Fibroblast of the aortic adventitia (primary cell): ENCODE results near the gene MBD5. TPM values are rescaled to one million over a fixed set of nuclear protein-coding genes. Genes with fewer than 3 reads are reported as not detected.

Experiments
- DNase-seq: peaks from one replicate; pipeline ENCODE4 v3.0.0-alpha.2; 2010; ENCODE audit warnings: low read depth
- H3K4me3 ChIP-seq: 2 replicates; pipeline ENCODE4 v1.5.1; 2011; ENCODE audit warnings: low read depth, mild to moderate bottlenecking, control low read depth, low read length, moderate library complexity
- total RNA-seq: library from RNA; depleted of rRNA; stranded (reverse); fragments of >200 nt; gene quantifications from 2 replicates; pipeline ENCODE4 v1.2.3, GENCODE V29; 2012; ENCODE audit warnings: low replicate concordance
- TF ChIP-seq, protein P1 (sequence below): IDR thresholded peaks from 2 replicates; pipeline ENCODE4 v1.5.1; 2011; ENCODE audit warnings: mild to moderate bottlenecking, low read length, control low read depth, inconsistent platforms; ENCODE audit not compliant: insufficient read depth

The MBD5 gene
- total RNA-seq, 1 donor, result 41.4 TPM

DNA sequence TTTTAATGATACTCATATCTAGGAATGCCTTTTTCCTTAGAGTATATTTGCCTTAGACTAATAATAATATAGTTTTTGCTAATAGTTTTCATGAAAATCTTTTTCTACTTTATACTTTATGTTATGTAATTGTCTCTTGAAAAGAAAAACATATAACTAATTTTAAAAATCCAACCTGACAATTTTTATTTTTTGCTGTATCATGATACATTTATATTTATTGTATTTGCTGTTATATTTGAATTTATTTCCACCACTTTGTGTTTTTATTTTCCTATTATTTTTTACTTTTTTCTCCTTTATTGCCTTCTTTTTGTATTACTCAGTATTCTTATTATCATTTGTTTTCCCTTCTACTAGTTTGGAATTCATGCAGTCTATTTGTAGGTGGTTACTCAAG, 85.4 kb downstream of the MBD5 start:
- H3K4me3 ChIP-seq, result no peak overlapping the region
- no peak for DNase-seq
- TF ChIP-seq, protein P1, sequence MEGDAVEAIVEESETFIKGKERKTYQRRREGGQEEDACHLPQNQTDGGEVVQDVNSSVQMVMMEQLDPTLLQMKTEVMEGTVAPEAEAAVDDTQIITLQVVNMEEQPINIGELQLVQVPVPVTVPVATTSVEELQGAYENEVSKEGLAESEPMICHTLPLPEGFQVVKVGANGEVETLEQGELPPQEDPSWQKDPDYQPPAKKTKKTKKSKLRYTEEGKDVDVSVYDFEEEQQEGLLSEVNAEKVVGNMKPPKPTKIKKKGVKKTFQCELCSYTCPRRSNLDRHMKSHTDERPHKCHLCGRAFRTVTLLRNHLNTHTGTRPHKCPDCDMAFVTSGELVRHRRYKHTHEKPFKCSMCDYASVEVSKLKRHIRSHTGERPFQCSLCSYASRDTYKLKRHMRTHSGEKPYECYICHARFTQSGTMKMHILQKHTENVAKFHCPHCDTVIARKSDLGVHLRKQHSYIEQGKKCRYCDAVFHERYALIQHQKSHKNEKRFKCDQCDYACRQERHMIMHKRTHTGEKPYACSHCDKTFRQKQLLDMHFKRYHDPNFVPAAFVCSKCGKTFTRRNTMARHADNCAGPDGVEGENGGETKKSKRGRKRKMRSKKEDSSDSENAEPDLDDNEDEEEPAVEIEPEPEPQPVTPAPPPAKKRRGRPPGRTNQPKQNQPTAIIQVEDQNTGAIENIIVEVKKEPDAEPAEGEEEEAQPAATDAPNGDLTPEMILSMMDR, result no peak

- no peak overlapping the region for H3K4me3 ChIP-seq
- no peak for DNase-seq
- TF ChIP-seq, protein P1, result no peak
Measured at GRCh38 chr2:148108385-148108784, 87.5 kb downstream of the MBD5 start.

- no peak for DNase-seq
- TF ChIP-seq, protein P1, result no peak
- no peak overlapping the region for H3K4me3 ChIP-seq
Measured at GRCh38 chr2:148110184-148110583, 89.3 kb downstream of the MBD5 start.

DNA sequence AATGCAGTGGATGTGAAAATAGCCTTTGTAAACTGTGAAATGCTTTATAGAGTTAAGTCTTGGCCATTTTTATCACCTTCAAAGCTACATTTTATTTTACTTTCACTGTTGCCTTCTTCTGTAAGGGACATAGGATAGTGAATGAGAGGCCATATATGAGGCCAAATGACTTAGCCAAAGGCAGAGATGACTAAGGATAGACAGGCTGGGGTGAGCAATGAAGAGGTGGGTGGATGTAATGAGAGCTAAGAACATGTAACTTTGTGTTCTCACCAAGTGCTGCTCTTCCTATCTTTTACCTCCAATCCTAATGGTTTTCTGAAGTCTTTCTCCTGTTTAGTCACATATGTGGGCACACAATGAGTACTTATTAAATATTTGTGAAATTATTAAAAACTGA, 101.9 kb downstream of the MBD5 start:
- no peak overlapping the region for H3K4me3 ChIP-seq
- DNase-seq, result peak; percentile 42
- TF ChIP-seq, protein P1, result no peak

DNA sequence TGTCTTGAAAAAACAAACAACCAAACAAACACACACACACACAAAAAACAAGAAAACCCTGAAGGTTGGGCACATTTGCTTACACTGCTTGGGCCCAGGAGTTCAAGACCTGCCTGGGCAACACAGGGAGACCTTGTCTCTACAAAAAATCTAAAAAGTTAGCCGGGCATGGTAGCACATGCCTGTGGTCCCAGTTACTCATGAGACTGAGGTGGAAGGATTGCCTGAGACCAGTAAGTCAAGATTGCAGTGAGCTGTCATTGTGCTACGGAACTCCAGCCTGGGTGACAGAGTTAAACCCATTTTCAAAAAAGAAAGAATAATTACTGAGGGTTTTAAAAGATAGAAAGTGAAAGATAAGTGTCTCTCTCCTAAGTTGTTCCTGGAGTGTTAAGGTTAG, 103.4 kb downstream of the MBD5 start:
- no peak overlapping the region for H3K4me3 ChIP-seq
- DNase-seq, result no peak
- TF ChIP-seq, protein P1, result no peak

- peak; percentile 30 for DNase-seq
- TF ChIP-seq, protein P1, result no peak
- H3K4me3 ChIP-seq, result no peak overlapping the region
Measured at GRCh38 chr2:148130581-148130980, 109.7 kb downstream of the MBD5 start.

DNA sequence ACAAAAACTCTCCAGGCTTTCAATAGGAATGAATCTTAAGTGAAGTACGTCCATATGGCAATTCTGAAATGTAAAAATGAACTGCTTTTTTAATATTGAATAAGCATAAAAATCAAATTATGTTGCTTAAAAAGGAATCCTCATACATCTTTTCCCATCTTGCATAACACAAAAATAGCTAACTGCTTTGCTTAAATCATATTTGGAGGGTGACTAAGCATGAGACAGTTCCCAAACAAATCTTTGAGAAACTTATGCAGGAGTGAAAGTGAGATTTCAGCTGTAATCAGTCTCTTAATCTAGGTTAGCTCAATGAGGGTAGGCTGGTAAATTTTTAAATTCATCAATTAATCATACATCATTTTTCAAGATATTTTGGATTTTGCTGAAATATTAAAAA, 111.5 kb downstream of the MBD5 start:
- peak; percentile 78 for DNase-seq
- TF ChIP-seq, protein P1, result no peak
- no peak overlapping the region for H3K4me3 ChIP-seq
